Activated effector memory CD4-positive, alpha-beta T cell treated with Interleukin-2 at 50 U/mL for 16 hours (primary cell): ENCODE measurements around the gene MFNG.

Experiments used
- DNase-seq: peaks from one replicate; pipeline ENCODE4 v3.0.0-alpha.2; 2020

Gene MFNG

DNA sequence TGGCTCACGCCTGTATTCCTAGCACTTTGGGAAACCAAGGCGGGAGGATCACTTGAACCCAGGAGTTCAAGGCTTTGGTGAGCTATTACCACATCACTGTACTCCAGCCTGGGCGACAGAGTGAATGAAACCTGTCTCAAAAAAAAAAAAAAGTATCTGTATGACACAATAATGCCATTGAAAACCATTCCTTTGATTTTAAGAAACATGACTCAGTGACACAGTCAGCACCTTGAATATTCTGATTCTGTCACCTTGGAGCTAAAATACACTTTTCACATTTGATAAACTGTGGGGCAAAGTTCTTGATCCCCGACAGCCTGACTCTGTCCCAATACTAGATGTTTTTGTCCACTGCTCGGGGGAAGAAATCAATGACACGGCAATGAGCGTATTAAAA is 42.2 kb downstream of the MFNG start:
- DNase-seq = no peak

GRCh38 chr22:37443086-37443485 is 43.1 kb downstream of the MFNG start:
- DNase-seq = no peak

DNA sequence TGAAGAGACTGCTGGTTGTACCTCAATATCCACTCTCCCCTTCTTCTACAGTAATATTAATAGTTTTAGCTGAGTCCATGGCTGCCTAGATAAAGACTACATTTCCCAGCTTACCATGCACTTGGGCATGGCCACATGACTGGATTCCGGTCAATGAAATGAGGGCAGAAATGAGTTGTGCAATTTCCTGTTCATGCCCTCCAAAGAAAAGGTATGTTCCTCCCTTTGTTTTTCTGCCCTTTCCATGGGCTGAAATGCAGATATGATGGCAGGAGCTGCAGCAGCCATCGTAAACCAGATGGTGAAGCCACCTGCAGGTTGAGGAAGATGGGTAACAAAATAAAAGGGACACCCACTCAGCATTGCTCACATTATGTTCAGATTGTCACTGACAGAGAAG is 43.6 kb downstream of the MFNG start:
- DNase-seq = no peak

DNA sequence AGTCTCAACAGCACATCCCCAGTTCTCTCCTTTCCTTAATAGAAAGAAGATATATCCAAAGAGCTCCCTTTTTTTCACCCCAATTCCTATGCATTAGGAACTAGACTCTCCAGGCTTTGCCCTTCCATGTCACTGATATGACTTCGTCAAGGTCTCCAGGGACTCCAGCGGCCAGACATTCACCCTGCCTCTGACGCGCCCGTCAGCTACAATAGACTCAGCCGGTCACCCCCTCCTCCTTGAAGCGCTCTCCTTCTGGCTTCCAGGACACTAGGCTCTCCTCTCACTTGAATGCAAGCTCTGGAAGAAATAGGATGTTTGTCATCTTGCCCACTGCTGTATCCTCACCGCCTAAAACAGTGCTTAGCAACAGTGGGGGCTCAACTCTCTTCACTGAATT is 44.0 kb downstream of the MFNG start:
- DNase-seq = no peak

- no peak for DNase-seq
Observed at GRCh38 chr22:37440875-37441274, 45.3 kb downstream of the MFNG start.

GRCh38 chr22:37439347-37439746 is 46.8 kb downstream of the MFNG start:
- DNase-seq = no peak

- DNase-seq = no peak
Observed at GRCh38 chr22:37435970-37436603, 50.1 kb downstream of the MFNG start.

DNA sequence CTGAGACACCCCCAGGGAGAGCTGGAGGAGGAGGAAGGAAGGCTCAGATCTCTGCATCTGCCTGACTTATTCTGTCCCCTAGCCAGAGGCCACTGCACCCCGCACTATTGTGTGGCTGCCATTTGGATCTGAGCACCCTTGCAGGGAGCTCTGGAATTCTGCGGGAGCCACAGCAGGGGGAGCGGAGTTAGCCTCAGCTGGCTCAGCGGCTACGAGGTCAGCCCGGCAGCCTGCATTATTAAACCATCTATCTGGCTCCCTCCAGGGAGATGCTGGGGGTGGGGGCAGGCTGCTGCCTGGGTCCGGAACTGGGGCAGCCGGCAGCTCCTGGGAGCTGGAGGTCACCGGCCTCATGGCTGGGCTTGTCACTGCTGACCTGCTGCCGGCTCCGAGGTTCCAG is 52.4 kb downstream of the MFNG start:
- DNase-seq = no peak

GRCh38 chr22:37432708-37433054 is 53.5 kb downstream of the MFNG start:
- DNase-seq = no peak

GRCh38 chr22:37431801-37432707 is 54.1 kb downstream of the MFNG start:
- DNase-seq = no peak

DNA sequence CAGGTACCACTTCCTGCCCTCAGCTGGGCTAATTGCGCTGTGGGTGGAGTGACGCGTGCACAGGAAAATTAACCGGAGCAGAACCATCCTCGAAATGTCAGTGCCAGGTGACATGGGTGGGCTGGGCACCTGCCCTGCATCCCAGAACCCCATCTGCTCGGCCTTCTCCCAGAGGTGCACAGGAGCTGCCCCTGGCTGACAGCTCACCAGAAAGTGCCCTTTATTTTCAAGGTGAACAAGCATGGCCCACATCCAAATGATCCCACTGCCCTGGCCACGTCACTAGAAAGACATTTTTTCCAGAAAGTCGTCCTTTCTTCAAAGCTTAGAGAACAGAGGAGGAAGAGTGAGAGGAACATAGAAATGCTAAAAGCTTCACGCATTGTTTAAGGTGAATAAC is 54.8 kb downstream of the MFNG start:
- DNase-seq = no peak

GRCh38 chr22:37430941-37431340 is 55.2 kb downstream of the MFNG start:
- no peak for DNase-seq

GRCh38 chr22:37428649-37429586 is 57.3 kb downstream of the MFNG start:
- DNase-seq = peak; percentile 34

- no peak for DNase-seq
Observed at GRCh38 chr22:37427711-37428635, 58.2 kb downstream of the MFNG start.

- DNase-seq = no peak
Observed at GRCh38 chr22:37427135-37427710, 59.0 kb downstream of the MFNG start, which contains the start of gene ELFN2. ELFN2 (minus strand) TSS chr22:37427479; CDS start chr22:37375534, 51,945 bp downstream.

- no peak for DNase-seq
Observed at GRCh38 chr22:37426706-37427134, 59.5 kb downstream of the MFNG start.

DNA sequence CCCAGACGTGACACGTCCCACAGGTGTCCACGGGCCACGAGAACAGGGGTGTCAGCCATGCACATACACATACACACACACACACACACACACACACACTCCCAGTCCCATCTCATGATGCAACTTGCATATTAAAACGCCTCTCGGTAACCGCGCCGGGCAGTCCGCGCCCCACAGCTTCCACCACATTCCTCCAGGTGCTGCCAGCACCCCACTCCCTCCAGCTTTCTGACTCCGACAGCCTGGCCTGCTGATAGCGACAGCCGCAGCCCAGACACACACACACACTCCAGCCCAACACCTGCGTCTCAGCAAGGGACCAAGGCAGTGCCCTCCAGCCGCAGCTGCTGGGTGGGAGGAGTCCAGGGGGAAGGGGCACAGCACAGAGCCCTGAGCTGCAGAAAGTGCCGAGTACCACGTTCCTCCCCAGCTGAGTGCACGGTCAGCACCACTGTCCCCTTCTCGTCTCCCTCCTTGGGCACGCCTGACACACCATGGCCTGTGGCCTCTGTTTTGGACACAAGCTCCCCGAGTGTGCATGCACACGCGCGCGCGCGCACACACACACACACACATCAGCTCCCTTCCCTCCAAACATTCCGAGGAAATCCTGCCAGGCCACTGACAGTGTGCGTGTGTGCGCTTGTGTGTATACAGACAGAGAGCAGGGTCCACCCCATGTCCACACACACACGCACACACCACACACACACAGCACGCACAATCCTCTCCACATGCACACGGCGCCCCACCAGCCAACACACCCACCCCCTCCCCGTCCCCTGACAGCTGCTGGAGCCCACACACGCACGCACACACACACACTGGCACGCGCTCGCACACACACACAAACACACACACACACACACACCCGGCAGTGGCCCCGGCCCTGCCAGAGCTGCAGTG is 60.1 kb downstream of the MFNG start:
- DNase-seq = no peak

DNA sequence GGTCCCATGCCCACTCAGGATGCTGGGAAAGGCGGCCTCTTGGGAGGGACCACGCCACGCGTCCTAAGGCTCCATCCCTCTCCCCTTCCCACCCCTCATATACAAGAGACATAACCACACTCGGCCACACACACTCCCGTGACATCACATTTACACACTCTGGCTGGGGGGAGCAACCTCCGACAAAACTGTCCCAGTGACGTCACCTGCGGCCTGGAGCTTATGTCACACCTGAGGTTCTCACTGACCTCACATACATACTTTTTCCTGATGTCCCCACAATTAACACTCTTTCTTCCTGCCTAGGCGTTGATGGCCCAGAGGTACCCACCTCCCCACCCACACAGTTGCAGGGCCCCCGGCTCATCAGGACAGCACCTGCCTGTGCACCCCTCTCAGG is 60.8 kb downstream of the MFNG start:
- DNase-seq = no peak

- no peak for DNase-seq
Observed at GRCh38 chr22:37423283-37423682, 62.9 kb downstream of the MFNG start.

- DNase-seq = no peak
Observed at GRCh38 chr22:37421468-37421877, 64.7 kb downstream of the MFNG start.
